OCI-LY7 (cell line): ENCODE results near the gene ZNF513. TPM values are rescaled to one million over a fixed set of nuclear protein-coding genes. Genes with fewer than 3 reads are reported as not detected.
"Not testable (repeated sequence)": the region's sequence is repeated elsewhere in the genome, so short reads cannot be mapped to it uniquely, and the experiment has no call there.

ENCODE experiments used
- BruUV-seq: library from RNA; stranded (reverse); fragments of 400-500 nt; replicated peaks from 2 replicates; lab custom pipeline; 2021; lab: Mats Ljungman, UMichigan
- CTCF ChIA-PET: fragments of 300-600 bp; sonication (Branson Sonifier 250); formaldehyde crosslinking; loops from one replicate; lab custom pipeline; 2022; ENCODE audit warnings: antibody characterized with exemption; ENCODE audit not compliant: unreplicated experiment; lab: Charles Lee
- POLR2A ChIA-PET: fragments of 300-600 bp; sonication (Branson Sonifier 250); formaldehyde crosslinking; loops from one replicate; lab custom pipeline; 2022; ENCODE audit warnings: antibody characterized with exemption; lab: Charles Lee
- DNase-seq: peaks from one replicate; pipeline ENCODE4 v3.0.0-alpha.2; 2015; ENCODE audit warnings: low spot score
- H2AFZ ChIP-seq: fragments of 200-600 bp; sonication (generic), shearing (Covaris generic); 2 replicates; pipeline ENCODE4 v1.6.1; 2014; ENCODE audit warnings: mild to moderate bottlenecking, antibody characterized with exemption, low read length, moderate library complexity
- H3K27ac ChIP-seq: fragments of 200-600 bp; sonication (generic); 2 replicates; pipeline ENCODE4 v1.5.1; 2014; ENCODE audit warnings: mixed run types, low read depth, mild to moderate bottlenecking, moderate library complexity, low read length, inconsistent platforms; ENCODE audit not compliant: poor library complexity, severe bottlenecking
- H3K36me3 ChIP-seq: fragments of 200-600 bp; sonication (generic); 2 replicates; pipeline ENCODE4 v1.6.1; 2014; ENCODE audit warnings: mild to moderate bottlenecking, antibody characterized with exemption, low read length, moderate library complexity, mixed read lengths; ENCODE audit not compliant: insufficient read depth
- H3K4me1 ChIP-seq: fragments of 200-600 bp; sonication (generic); 2 replicates; pipeline ENCODE4 v1.5.1; 2014; ENCODE audit warnings: mild to moderate bottlenecking, low read length; ENCODE audit not compliant: insufficient read depth, poor library complexity, severe bottlenecking
- H3K4me2 ChIP-seq: fragments of 200-600 bp; sonication (generic); 2 replicates; pipeline ENCODE4 v1.6.1; 2014; ENCODE audit warnings: mild to moderate bottlenecking, low read length
- H3K4me3 ChIP-seq: fragments of 200-600 bp; sonication (generic); 2 replicates; pipeline ENCODE4 v1.5.1; 2014; ENCODE audit warnings: mild to moderate bottlenecking, low read depth, low read length; ENCODE audit not compliant: poor library complexity, severe bottlenecking
- H3K79me2 ChIP-seq: fragments of 200-600 bp; sonication (generic); 2 replicates; pipeline ENCODE4 v1.6.1; 2016; ENCODE audit warnings: low read depth, mild to moderate bottlenecking, low read length, moderate library complexity, mixed read lengths; ENCODE audit not compliant: insufficient read depth
- H3K9me2 ChIP-seq: fragments of 200-600 bp; sonication (generic); 2 replicates; pipeline ENCODE4 v1.6.1; 2016; ENCODE audit warnings: mild to moderate bottlenecking, low read length, mixed read lengths; ENCODE audit not compliant: insufficient read depth
- H3K9me3 ChIP-seq: fragments of 200-600 bp; sonication (generic); 2 replicates; pipeline ENCODE4 v1.6.1; 2014; ENCODE audit warnings: mild to moderate bottlenecking, mixed run types, low read length, mixed read lengths
- H4K20me1 ChIP-seq: fragments of 200-600 bp; sonication (generic); 2 replicates; pipeline ENCODE4 v1.6.1; 2014; ENCODE audit warnings: mild to moderate bottlenecking, antibody characterized with exemption, low read length, moderate library complexity, mixed read lengths; ENCODE audit not compliant: insufficient read depth
- EZH2phosphoT487 ChIP-seq: fragments of 200-600 bp; sonication (generic); IDR thresholded peaks from 2 replicates; pipeline ENCODE4 v1.6.1; 2018; ENCODE audit warnings: low read depth, borderline replicate concordance, mild to moderate bottlenecking, mixed run types, antibody characterized with exemption, low read length, moderate library complexity, mixed read lengths
- intact Hi-C: fragments of 100-400 bp; cut with micrococcal nuclease; formaldehyde crosslinking; loops from one replicate; pipeline ENCODE4 v1.10.0; 2022; ENCODE audit not compliant: unreplicated experiment
- total RNA-seq, 2 experiments: library from RNA; depleted of rRNA in 1 of 2; stranded (reverse); fragments of >200 nt in 1 of 2; shearing (Covaris generic) in 1 of 2; gene quantifications; 2 replicates each; pipeline ENCODE4 v1.2.3, GENCODE V29; 2014 to 2022
- TF ChIP-seq, protein P1 (sequence below): fragments of 200-600 bp; sonication (generic); conservative IDR thresholded peaks from 2 replicates; pipeline ENCODE4 v1.5.1; 2014; ENCODE audit warnings: mild to moderate bottlenecking, antibody characterized with exemption, low read length, moderate library complexity, mixed read lengths

The ZNF513 gene
- total RNA-seq, 2 experiments from 2014 or later, result 10.0 to 10.9 TPM

DNA sequence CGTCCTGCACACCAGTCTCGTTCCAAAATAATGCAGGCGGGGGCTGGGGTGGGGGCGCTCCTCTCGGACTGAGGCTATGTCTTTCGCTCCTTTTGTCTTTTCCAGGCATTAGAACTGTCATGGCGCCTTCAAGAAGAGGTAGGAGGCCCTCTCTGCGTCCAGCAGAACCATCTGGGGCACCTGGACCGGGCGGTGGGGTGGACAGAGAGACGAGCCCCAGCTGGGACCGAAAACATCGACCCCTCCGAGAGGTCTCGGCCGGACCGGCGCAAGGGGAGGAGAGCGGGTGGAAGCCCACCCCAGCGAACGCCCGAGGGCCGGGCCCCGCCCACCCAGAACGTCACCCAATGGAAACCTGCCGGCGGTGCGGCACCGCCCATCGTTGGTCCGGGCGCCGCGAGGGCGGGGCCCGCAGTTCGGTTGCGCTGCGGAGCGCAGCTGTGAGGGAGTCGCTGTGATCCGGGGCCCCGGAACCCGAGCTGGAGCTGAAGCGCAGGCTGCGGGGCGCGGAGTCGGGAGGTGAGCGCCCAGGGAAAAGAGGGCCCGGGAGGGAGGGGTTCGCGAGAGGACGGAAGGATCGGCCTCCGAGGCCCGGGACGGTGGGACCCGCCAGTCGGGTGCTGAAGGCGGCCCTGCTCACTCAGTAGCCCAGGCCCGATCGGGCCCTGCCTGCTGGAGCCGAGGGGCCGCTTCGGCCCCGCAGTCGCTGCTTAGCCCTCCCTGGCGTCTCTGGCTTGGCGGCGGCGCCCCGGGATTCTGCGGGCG lies 47.9 kb upstream of the ZNF513 start, which contains the start of gene NRBP1:
Gene NRBP1, plus strand, starts transcription at position 419 of the 765 bp plus-strand sequence. CDS start 4,643 bp downstream, outside the sequence.
- ChIA-PET POLR2A (interaction anchor here (0.6 to 2.8 kb wide), 10 partner anchors 11 to 235 kb away, joined by 3 to 24 read pairs (median 4); partner anchors contain the start of genes PPM1G, SLC30A3, SLC4A1AP and SUPT7L), CTCF (interaction anchor here (0.8 kb wide), 1 partner anchor 58 kb away, joined by 3 read pairs; the partner anchor contains the start of genes EIF2B4 and SNX17)
- TF ChIP-seq, protein P1, sequence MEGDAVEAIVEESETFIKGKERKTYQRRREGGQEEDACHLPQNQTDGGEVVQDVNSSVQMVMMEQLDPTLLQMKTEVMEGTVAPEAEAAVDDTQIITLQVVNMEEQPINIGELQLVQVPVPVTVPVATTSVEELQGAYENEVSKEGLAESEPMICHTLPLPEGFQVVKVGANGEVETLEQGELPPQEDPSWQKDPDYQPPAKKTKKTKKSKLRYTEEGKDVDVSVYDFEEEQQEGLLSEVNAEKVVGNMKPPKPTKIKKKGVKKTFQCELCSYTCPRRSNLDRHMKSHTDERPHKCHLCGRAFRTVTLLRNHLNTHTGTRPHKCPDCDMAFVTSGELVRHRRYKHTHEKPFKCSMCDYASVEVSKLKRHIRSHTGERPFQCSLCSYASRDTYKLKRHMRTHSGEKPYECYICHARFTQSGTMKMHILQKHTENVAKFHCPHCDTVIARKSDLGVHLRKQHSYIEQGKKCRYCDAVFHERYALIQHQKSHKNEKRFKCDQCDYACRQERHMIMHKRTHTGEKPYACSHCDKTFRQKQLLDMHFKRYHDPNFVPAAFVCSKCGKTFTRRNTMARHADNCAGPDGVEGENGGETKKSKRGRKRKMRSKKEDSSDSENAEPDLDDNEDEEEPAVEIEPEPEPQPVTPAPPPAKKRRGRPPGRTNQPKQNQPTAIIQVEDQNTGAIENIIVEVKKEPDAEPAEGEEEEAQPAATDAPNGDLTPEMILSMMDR, result peak; percentile 66
- no peak for TF ChIP-seq EZH2phosphoT487

DNA sequence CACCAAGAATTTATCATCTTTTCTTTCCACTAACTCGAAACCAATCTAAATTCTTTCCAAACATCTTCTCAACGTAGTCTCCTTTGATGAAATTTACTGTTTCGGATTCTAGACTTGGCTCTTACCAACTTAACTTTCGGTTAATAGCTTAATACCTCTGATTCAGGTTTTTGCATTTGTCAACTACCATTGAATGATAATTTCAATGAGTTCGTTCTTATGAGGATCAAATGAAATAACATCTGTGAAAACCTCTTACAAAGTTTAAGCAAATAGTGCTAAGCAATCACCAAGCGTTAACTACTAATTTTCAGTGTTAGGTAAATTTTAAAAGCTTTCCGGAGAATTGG lies 47.3 kb upstream of the ZNF513 start:
- TF ChIP-seq, protein P1, result no peak
- TF ChIP-seq EZH2phosphoT487, result no peak
- peaks cover 35% of the 10 kb centered on the region for H3K79me2 ChIP-seq
- H3K9me2 ChIP-seq, result no peaks in the 10 kb centered on the region
- H3K4me1 ChIP-seq, result peaks cover 21% of the 10 kb centered on the region
- no peak for DNase-seq
- peak overlapping the region; percentile 86 for H3K4me3 ChIP-seq
- intact Hi-C loops, result loop anchor here (1.0 to 2.0 kb wide), 2 partner anchors 19 to 201 kb away; partner anchors contain the start of genes CCDC121, GPN1 and PPM1G
- H3K9me3 ChIP-seq, result no peaks in the 10 kb centered on the region
- peak overlapping the region; percentile 76 for H3K27ac ChIP-seq
- H2AFZ ChIP-seq, result peak overlapping the region; percentile 61
- peak overlapping the region; percentile 97 for H3K4me2 ChIP-seq
- TSS peak; percentile 92 for BruUV-seq
- ChIA-PET POLR2A (interaction anchor here (0.8 to 2.8 kb wide), 5 partner anchors 18 to 236 kb away, joined by 3 to 24 read pairs (median 4); partner anchors contain the start of genes PPM1G, SLC4A1AP and SUPT7L), CTCF (interaction anchor here (0.8 kb wide), 1 partner anchor 58 kb away, joined by 3 read pairs; the partner anchor contains the start of genes EIF2B4 and SNX17)
- H3K36me3 ChIP-seq, result peaks cover 4% of the 10 kb centered on the region; the same call in 1 of the 2 replicates
- H4K20me1 ChIP-seq, result peaks cover 11% of the 10 kb centered on the region

More for the DNA sequence above, 47.9 kb upstream of the ZNF513 start, which contains the start of gene NRBP1:
- Histone ChIP-seq H3K9me3 (no peaks in the 10 kb centered on the region), H3K4me1 (peaks cover 21% of the 10 kb centered on the region), H3K4me3 (peak within 1 kb of the TSS; percentile 86), H3K27ac (peak within 1 kb of the TSS; percentile 76), H3K4me2 (peak within 1 kb of the TSS; percentile 97), H3K9me2 (no peaks in the 10 kb centered on the region), H4K20me1 (peaks cover 11% of the 10 kb centered on the region), H3K36me3 (peaks cover 6% of the 10 kb centered on the region; the same call in 1 of the 2 replicates), H3K79me2 (peaks cover 35% of the 10 kb centered on the region), H2AFZ (peak within 1 kb of the TSS; percentile 61)
- no TSS peak for BruUV-seq
- DNase-seq, result peak; percentile 96
- intact Hi-C loops, result loop anchor here (1.0 to 2.0 kb wide), 2 partner anchors 19 to 200 kb away; partner anchors contain the start of genes CCDC121, GPN1 and PPM1G

DNA sequence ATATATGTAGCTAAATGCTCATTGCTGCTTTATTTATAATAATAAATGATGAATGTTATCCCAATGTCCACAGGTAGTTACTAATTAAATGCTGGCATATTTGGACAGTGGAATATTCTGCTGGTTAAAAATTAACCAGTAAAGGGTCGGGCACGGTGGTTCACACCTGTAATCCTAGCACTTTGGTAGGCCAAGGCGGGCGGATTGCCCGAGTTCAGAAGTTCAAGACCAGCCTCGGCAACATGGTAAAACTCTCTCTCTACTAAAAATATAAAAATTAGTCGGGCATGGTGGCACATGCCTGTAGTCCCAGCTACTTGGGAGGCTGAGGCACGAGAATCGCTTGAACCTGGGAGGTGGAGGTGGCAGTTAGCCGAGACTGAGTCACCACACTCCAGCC lies 44.5 kb upstream of the ZNF513 start:
- not testable (repeated sequence) for H3K4me2 ChIP-seq

More for the DNA sequence above, 44.5 kb upstream of the ZNF513 start:
- BruUV-seq, H3K4me3 ChIP-seq, H3K9me2 ChIP-seq, DNase-seq, CTCF ChIA-PET, intact Hi-C loops, H3K27ac ChIP-seq, H3K9me3 ChIP-seq, H3K36me3 ChIP-seq, H2AFZ ChIP-seq, H4K20me1 ChIP-seq: not testable (repeated sequence)
- POLR2A ChIA-PET, result interaction anchor here (1.2 kb wide), 1 partner anchor 15 kb away, joined by 3 read pairs; the partner anchor contains the start of gene PPM1G
- peaks cover 13% of the 10 kb centered on the region for H3K4me1 ChIP-seq
- peaks cover 10% of the 10 kb centered on the region for H3K79me2 ChIP-seq
